ENCODE measurements around the gene PLAU.

DNA sequence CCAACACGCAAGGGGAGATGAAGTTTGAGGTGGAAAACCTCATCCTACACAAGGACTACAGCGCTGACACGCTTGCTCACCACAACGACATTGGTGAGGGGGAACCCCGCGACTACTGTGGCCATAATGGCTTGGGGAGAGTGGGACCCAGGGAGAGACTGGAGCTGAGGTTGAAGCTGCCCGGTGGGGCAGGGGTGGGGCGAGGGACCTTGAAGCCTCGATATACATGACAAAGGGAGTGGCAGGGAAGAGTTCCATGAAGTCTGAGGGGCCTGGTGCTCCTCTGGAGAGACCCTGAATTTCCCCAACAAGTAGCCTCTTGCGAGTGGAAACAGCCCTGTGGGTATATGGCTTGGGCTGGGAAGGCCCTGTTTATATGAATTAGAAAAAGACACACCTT is 3.1 kb downstream of the PLAU start:
- no peak for TF ChIP-seq POLR2A (IDR thresholded peaks at IDR 0.05)
- TF ChIP-seq, protein P1, sequence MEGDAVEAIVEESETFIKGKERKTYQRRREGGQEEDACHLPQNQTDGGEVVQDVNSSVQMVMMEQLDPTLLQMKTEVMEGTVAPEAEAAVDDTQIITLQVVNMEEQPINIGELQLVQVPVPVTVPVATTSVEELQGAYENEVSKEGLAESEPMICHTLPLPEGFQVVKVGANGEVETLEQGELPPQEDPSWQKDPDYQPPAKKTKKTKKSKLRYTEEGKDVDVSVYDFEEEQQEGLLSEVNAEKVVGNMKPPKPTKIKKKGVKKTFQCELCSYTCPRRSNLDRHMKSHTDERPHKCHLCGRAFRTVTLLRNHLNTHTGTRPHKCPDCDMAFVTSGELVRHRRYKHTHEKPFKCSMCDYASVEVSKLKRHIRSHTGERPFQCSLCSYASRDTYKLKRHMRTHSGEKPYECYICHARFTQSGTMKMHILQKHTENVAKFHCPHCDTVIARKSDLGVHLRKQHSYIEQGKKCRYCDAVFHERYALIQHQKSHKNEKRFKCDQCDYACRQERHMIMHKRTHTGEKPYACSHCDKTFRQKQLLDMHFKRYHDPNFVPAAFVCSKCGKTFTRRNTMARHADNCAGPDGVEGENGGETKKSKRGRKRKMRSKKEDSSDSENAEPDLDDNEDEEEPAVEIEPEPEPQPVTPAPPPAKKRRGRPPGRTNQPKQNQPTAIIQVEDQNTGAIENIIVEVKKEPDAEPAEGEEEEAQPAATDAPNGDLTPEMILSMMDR (IDR thresholded peaks at IDR 0.05), result no peak

Data from sigmoid colon (tissue), 3 donors.